Measurements from ENCODE around the gene CYTH3.

CYTH3 gene

DNA sequence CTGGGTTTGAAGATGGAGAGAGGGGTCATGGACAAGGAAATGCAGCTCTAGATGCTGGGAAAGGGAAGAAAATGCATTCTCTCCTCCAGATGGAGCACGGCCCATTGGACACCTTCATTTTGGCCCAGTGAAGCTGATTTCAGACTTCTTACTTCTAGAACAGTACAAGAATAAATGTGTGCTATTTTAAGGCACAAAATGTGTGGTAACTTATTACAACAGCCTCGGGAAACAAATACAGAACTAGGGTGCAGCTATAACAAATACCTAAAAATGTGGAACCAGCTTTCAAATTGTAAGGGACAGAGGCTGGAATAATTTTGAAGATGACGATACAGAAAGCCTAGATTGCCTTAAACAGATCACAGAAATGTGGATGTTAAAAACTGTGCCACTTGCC, 54.1 kb downstream of the CYTH3 start:
- TF ChIP-seq TEAD4 (IDR thresholded peaks at IDR 0.05) = no peak
- no peak for TF ChIP-seq NFIC (IDR thresholded peaks at IDR 0.05)
- TF ChIP-seq EGR1 (IDR thresholded peaks at IDR 0.05) = no peak
- no peak for TF ChIP-seq CEBPB (IDR thresholded peaks at IDR 0.05)
- TF ChIP-seq TAF1 (IDR thresholded peaks at IDR 0.05; ENCODE audit: low read depth) = no peak
- no peak for TF ChIP-seq EP300 (IDR thresholded peaks at IDR 0.05; ENCODE audit: borderline replicate concordance)
- TF ChIP-seq, protein P1, sequence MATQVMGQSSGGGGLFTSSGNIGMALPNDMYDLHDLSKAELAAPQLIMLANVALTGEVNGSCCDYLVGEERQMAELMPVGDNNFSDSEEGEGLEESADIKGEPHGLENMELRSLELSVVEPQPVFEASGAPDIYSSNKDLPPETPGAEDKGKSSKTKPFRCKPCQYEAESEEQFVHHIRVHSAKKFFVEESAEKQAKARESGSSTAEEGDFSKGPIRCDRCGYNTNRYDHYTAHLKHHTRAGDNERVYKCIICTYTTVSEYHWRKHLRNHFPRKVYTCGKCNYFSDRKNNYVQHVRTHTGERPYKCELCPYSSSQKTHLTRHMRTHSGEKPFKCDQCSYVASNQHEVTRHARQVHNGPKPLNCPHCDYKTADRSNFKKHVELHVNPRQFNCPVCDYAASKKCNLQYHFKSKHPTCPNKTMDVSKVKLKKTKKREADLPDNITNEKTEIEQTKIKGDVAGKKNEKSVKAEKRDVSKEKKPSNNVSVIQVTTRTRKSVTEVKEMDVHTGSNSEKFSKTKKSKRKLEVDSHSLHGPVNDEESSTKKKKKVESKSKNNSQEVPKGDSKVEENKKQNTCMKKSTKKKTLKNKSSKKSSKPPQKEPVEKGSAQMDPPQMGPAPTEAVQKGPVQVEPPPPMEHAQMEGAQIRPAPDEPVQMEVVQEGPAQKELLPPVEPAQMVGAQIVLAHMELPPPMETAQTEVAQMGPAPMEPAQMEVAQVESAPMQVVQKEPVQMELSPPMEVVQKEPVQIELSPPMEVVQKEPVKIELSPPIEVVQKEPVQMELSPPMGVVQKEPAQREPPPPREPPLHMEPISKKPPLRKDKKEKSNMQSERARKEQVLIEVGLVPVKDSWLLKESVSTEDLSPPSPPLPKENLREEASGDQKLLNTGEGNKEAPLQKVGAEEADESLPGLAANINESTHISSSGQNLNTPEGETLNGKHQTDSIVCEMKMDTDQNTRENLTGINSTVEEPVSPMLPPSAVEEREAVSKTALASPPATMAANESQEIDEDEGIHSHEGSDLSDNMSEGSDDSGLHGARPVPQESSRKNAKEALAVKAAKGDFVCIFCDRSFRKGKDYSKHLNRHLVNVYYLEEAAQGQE (IDR thresholded peaks at IDR 0.05; ENCODE audit: low read depth) = no peak
- no peak for TF ChIP-seq TCF12 (IDR thresholded peaks at IDR 0.05; ENCODE audit: low read depth)
- no peak for TF ChIP-seq RAD21 (IDR thresholded peaks at IDR 0.05; ENCODE audit: low read depth)
- TF ChIP-seq FOXM1 (IDR thresholded peaks at IDR 0.05; ENCODE audit: borderline replicate concordance, low read depth) = no peak
- TF ChIP-seq, protein P2, sequence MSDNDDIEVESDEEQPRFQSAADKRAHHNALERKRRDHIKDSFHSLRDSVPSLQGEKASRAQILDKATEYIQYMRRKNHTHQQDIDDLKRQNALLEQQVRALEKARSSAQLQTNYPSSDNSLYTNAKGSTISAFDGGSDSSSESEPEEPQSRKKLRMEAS (IDR thresholded peaks at IDR 0.05) = no peak

DNA sequence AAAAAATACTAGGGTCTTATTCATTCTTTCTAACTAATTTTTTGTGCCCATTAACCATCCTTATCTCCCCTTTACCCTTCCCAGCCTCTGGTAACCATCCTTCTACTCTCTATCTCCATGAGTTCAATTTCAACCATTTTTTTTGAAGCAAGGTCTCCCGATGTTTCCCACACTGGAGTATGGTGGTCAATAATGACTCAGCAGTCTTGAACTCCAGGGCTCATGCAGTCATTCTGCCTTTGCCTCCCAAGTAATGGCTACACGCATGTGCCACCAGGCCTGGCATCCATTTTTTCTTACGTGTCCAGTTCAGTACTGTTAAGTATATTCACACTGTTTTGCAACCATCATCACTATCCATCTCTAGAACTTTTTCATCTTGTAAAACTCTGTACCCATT, 60.4 kb downstream of the CYTH3 start:
- TF ChIP-seq TAF1 (IDR thresholded peaks at IDR 0.05; ENCODE audit: low read depth) (no peak), FOXM1 (IDR thresholded peaks at IDR 0.05; ENCODE audit: borderline replicate concordance, low read depth) (no peak), NFIC (IDR thresholded peaks at IDR 0.05) (no peak), CEBPB (IDR thresholded peaks at IDR 0.05) (no peak), CREB1 (IDR thresholded peaks at IDR 0.05; ENCODE audit: low read depth) (no peak), ZBTB7A (IDR thresholded peaks at IDR 0.05; ENCODE audit: low read depth) (no peak), EGR1 (IDR thresholded peaks at IDR 0.05) (no peak), TEAD4 (IDR thresholded peaks at IDR 0.05) (no peak), EP300 (IDR thresholded peaks at IDR 0.05; ENCODE audit: borderline replicate concordance) (no peak)
- TF ChIP-seq, protein P2 (IDR thresholded peaks at IDR 0.05) = no peak
- TF ChIP-seq, protein P1 (IDR thresholded peaks at IDR 0.05; ENCODE audit: low read depth) = no peak

DNA sequence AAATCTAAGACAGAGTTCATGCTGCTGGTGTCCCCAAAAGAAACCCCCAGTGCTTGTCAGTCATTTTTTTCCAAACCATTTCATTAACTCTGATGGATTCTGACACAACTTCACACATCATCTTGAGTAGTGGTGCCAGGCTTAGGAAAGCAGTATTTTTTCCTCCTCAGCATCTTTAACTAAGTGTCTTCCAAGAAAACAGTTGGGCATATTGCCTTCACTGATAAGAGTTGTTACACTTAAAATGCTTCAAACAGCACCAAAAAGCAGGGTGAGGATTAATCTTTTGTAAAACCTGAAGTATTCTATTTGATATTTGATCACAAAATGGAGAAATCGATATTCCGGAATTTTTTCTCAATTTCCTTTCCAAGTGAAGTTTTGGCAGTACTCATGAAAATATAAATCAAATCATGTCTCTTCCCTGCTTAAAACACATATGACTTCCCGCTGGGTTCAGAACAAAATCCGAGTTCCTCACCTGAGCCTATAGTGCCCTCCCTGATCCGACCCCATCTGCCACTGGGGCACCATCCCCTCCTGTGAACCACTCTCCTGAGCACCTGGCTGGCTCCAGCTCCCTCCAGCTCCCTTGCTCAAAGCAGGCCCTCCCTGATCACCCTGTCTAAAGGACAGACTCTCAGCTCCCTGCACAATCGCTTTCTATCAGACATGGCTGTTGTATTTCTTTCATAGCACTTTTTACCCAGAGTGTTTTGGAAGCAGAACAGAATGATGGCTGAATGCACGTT, 61.6 kb downstream of the CYTH3 start:
- TF ChIP-seq FOXM1 (IDR thresholded peaks at IDR 0.05; ENCODE audit: borderline replicate concordance, low read depth) (no peak), EP300 (IDR thresholded peaks at IDR 0.05; ENCODE audit: borderline replicate concordance) (no peak), NFIC (IDR thresholded peaks at IDR 0.05) (no peak), TCF12 (IDR thresholded peaks at IDR 0.05; ENCODE audit: low read depth) (no peak), TEAD4 (IDR thresholded peaks at IDR 0.05) (no peak), RAD21 (IDR thresholded peaks at IDR 0.05; ENCODE audit: low read depth) (no peak), YY1 (IDR thresholded peaks at IDR 0.05; ENCODE audit: low read depth) (no peak), CREB1 (IDR thresholded peaks at IDR 0.05; ENCODE audit: low read depth) (no peak), CEBPB (IDR thresholded peaks at IDR 0.05) (no peak), TAF1 (IDR thresholded peaks at IDR 0.05; ENCODE audit: low read depth) (no peak), EGR1 (IDR thresholded peaks at IDR 0.05) (no peak)
- TF ChIP-seq, protein P2 (IDR thresholded peaks at IDR 0.05) = no peak
- TF ChIP-seq, protein P3, sequence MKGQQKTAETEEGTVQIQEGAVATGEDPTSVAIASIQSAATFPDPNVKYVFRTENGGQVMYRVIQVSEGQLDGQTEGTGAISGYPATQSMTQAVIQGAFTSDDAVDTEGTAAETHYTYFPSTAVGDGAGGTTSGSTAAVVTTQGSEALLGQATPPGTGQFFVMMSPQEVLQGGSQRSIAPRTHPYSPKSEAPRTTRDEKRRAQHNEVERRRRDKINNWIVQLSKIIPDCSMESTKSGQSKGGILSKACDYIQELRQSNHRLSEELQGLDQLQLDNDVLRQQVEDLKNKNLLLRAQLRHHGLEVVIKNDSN (IDR thresholded peaks at IDR 0.05) = no peak
- TF ChIP-seq, protein P1 (IDR thresholded peaks at IDR 0.05; ENCODE audit: low read depth) = no peak

DNA sequence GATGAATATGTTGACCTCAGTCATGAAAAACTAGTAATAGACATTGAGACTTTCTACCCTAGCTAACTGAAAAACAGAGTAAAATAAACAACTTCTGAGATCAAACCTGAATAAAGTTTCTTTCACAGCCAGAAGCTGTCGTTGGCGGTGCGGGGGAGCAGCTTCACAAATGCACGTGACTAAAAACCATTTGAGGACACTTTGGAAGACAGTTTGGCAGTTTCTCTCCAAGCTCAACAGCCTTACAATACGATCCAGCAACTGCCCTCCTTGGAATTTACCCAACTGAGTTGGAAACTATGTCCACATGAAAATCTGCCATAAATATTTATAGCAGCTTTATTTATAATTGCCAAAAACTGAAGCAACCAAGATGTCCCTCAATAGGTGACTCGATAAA, 63.1 kb downstream of the CYTH3 start:
- TF ChIP-seq YY1 (IDR thresholded peaks at IDR 0.05; ENCODE audit: low read depth) = no peak
- no peak for TF ChIP-seq CEBPB (IDR thresholded peaks at IDR 0.05)
- TF ChIP-seq EGR1 (IDR thresholded peaks at IDR 0.05) = no peak
- TF ChIP-seq TEAD4 (IDR thresholded peaks at IDR 0.05) = no peak
- TF ChIP-seq TCF12 (IDR thresholded peaks at IDR 0.05; ENCODE audit: low read depth) = no peak
- no peak for TF ChIP-seq NFIC (IDR thresholded peaks at IDR 0.05)
- no peak for TF ChIP-seq EP300 (IDR thresholded peaks at IDR 0.05; ENCODE audit: borderline replicate concordance)
- TF ChIP-seq CREB1 (IDR thresholded peaks at IDR 0.05; ENCODE audit: low read depth) = no peak
- TF ChIP-seq RAD21 (IDR thresholded peaks at IDR 0.05; ENCODE audit: low read depth) = no peak
- TF ChIP-seq, protein P2 (IDR thresholded peaks at IDR 0.05) = no peak
- TF ChIP-seq, protein P1 (IDR thresholded peaks at IDR 0.05; ENCODE audit: low read depth) = no peak
- TF ChIP-seq TAF1 (IDR thresholded peaks at IDR 0.05; ENCODE audit: low read depth) = no peak
- no peak for TF ChIP-seq FOXM1 (IDR thresholded peaks at IDR 0.05; ENCODE audit: borderline replicate concordance, low read depth)

All from Ishikawa (cell line).